ENCODE results near the gene FXYD3.

The FXYD3 gene

GRCh38 chr19:35144259-35144599, 28.6 kb downstream of the FXYD3 start:
- peaks cover 12% of the 10 kb centered on the region for H3K27me3 ChIP-seq (ENCODE audit: insufficient read depth, low read depth, severe bottlenecking)
- H3K36me3 ChIP-seq, result no peaks in the 10 kb centered on the region
- no peaks in the 10 kb centered on the region for H3K9me3 ChIP-seq (ENCODE audit: severe bottlenecking)
- no peak overlapping the region for H3K4me3 ChIP-seq (ENCODE audit: low read depth, low read length)
- no peak overlapping the region for H3K27ac ChIP-seq
- no peak for TF ChIP-seq CTCF (IDR thresholded peaks at IDR 0.05; ENCODE audit: low read depth, low read length)
- no peak for DNase-seq

DNA sequence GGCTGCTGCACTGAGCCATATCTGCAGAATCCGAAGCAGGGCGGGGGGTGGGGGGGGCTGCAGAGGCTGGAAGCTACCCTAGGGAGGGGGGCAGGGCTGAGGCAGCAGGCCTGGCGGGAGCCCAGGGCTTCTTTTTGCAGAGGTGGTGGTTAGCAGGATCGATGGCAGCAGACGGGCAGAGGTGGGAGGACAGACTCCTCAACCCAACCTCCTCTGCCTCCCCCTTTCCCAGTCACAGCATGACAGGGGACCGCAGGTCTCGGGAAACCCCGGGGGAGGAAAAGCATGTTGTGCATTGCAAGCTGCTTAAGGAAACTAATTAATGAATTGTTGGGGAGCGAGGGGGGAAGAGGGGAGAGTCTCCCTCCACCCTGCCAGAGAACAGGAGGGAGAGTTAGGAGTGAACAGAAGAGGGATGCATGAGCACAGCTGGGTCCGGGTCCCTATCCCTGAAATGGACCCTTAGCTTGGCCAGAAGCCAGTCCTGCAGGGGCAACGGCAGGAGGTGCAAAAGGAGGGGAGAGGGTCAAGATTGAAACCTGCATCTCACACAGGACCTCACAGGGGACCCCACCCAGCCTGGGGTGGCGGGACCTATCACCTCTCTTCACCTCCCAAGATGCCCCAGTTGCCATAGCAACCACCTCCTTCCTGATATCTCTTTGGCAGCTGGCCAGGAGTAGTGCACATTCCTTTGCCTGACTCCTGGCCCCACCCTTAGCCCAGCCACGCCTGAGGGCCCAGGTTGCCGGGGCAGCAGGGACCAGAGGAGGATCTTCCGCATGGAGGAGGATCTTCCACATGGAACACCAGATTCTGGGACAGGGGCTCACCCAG, 29.2 kb downstream of the FXYD3 start:
- H3K36me3 ChIP-seq, result no peaks in the 10 kb centered on the region
- no peak overlapping the region for H3K27ac ChIP-seq
- no peaks in the 10 kb centered on the region for H3K9me3 ChIP-seq (ENCODE audit: severe bottlenecking)
- no peak for TF ChIP-seq CTCF (IDR thresholded peaks at IDR 0.05; ENCODE audit: low read depth, low read length)
- no peak overlapping the region for H3K4me3 ChIP-seq (ENCODE audit: low read depth, low read length)
- peaks cover 12% of the 10 kb centered on the region for H3K27me3 ChIP-seq (ENCODE audit: insufficient read depth, low read depth, severe bottlenecking)
- peak; percentile 21 for DNase-seq

- no peak overlapping the region for H3K4me3 ChIP-seq (ENCODE audit: low read depth, low read length)
- peaks cover 12% of the 10 kb centered on the region for H3K27me3 ChIP-seq (ENCODE audit: insufficient read depth, low read depth, severe bottlenecking)
- no peak for DNase-seq
- H3K27ac ChIP-seq, result no peak overlapping the region
- no peak for TF ChIP-seq CTCF (IDR thresholded peaks at IDR 0.05; ENCODE audit: low read depth, low read length)
- H3K36me3 ChIP-seq, result no peaks in the 10 kb centered on the region
- no peaks in the 10 kb centered on the region for H3K9me3 ChIP-seq (ENCODE audit: severe bottlenecking)
Measured at GRCh38 chr19:35146746-35147459, 31.3 kb downstream of the FXYD3 start.

DNA sequence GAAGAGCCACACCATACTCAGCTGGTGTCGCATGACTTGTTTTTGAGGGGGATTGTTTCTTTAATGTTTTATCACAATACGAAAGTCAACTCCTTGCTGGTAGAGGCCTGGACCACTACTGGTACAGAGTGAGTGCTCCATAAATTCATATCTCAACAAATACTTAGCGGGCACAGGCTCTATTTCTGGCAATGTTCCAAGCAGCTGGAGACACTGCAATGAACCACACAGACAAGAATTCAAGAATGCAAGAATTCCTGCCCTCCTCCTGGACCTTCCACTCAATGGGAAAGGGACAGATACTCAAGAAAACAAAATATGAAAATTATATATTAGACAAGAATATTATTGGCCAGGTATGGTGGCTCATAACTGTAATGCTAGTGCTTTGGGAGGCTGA, 33.8 kb downstream of the FXYD3 start:
- no peak overlapping the region for H3K4me3 ChIP-seq (ENCODE audit: low read depth, low read length)
- no peaks in the 10 kb centered on the region for H3K9me3 ChIP-seq (ENCODE audit: severe bottlenecking)
- H3K27me3 ChIP-seq (ENCODE audit: insufficient read depth, low read depth, severe bottlenecking), result no peaks in the 10 kb centered on the region
- no peak overlapping the region for H3K27ac ChIP-seq
- no peak for DNase-seq
- no peaks in the 10 kb centered on the region for H3K36me3 ChIP-seq
- no peak for TF ChIP-seq CTCF (IDR thresholded peaks at IDR 0.05; ENCODE audit: low read depth, low read length)

- no peak overlapping the region for H3K27ac ChIP-seq
- H3K27me3 ChIP-seq (ENCODE audit: insufficient read depth, low read depth, severe bottlenecking), result no peaks in the 10 kb centered on the region
- DNase-seq, result no peak
- H3K4me3 ChIP-seq (ENCODE audit: low read depth, low read length), result no peak overlapping the region
- H3K36me3 ChIP-seq, result no peaks in the 10 kb centered on the region
- H3K9me3 ChIP-seq (ENCODE audit: severe bottlenecking), result no peaks in the 10 kb centered on the region
- no peak for TF ChIP-seq CTCF (IDR thresholded peaks at IDR 0.05; ENCODE audit: low read depth, low read length)
Measured at GRCh38 chr19:35150445-35150844, 34.8 kb downstream of the FXYD3 start.
